Smooth muscle cell (in vitro differentiated cells): ENCODE data around the gene INPP5K. TPM values are rescaled to one million over a fixed set of nuclear protein-coding genes. Genes with fewer than 3 reads are reported as not detected.

Experiments used
- DNase-seq: peaks from one replicate; lab custom pipeline; 2025; ENCODE audit not compliant: unreplicated experiment; lab: John Stamatoyannopoulos, UW
- H2AFZ ChIP-seq: fragments of 200-600 bp; sonication (generic); 2 replicates; pipeline ENCODE4 v1.6.0; 2016; ENCODE audit warnings: antibody characterized with exemption, low read depth, mild to moderate bottlenecking
- H3F3A ChIP-seq: fragments of 200-600 bp; sonication (generic); 2 replicates; pipeline ENCODE4 v1.6.0; 2017; ENCODE audit warnings: antibody characterized with exemption, low read depth
- H3K27ac ChIP-seq: fragments of 200-600 bp; sonication (generic); 2 replicates; pipeline ENCODE4 v1.5.1; 2016; ENCODE audit warnings: low read depth, mild to moderate bottlenecking
- H3K27me3 ChIP-seq: fragments of 200-600 bp; sonication (generic); 2 replicates; pipeline ENCODE4 v1.6.1; 2016; ENCODE audit warnings: low read depth, mild to moderate bottlenecking
- H3K36me3 ChIP-seq: fragments of 200-600 bp; sonication (generic); 2 replicates; pipeline ENCODE4 v1.5.1; 2016; ENCODE audit warnings: low read depth
- H3K4me1 ChIP-seq: fragments of 200-600 bp; sonication (generic); 2 replicates; pipeline ENCODE4 v1.5.1; 2016; ENCODE audit warnings: low read depth
- H3K4me2 ChIP-seq: fragments of 200-600 bp; sonication (generic); 2 replicates; pipeline ENCODE4 v1.6.0; 2016; ENCODE audit warnings: mild to moderate bottlenecking
- H3K4me3 ChIP-seq: fragments of 200-600 bp; sonication (generic); 2 replicates; pipeline ENCODE4 v1.5.1; 2016; ENCODE audit warnings: mild to moderate bottlenecking
- H3K79me2 ChIP-seq: fragments of 200-600 bp; sonication (generic); 2 replicates; pipeline ENCODE4 v1.6.0; 2016; ENCODE audit warnings: low read depth, mild to moderate bottlenecking
- H3K9ac ChIP-seq: fragments of 200-600 bp; sonication (generic); 2 replicates; pipeline ENCODE4 v1.6.0; 2016; ENCODE audit warnings: low read depth
- H3K9me3 ChIP-seq: fragments of 200-600 bp; sonication (generic); replicated peaks from 2 replicates; pipeline ENCODE4 v1.5.1; 2016; ENCODE audit warnings: low read depth
- H4K20me1 ChIP-seq: fragments of 200-600 bp; sonication (generic); 2 replicates; pipeline ENCODE4 v1.6.0; 2016; ENCODE audit warnings: low read depth
- WGBS: methylation state at CpG from one replicate; pipeline ENCODE4 v1.1.7; 2016; ENCODE audit warnings: low lambda C conversion rate; 5-methylcytosine and 5-hydroxymethylcytosine counted together
- polyA plus RNA-seq: library from polyadenylated mRNA; unstranded; fragments of >200 nt; fragmentation: Nextera tagmentation; extraction: Ambion mirVana; gene quantifications from 2 replicates; pipeline ENCODE4 v1.2.1, GENCODE V29; 2016
- total RNA-seq: library from RNA; depleted of rRNA; stranded (reverse); fragments of >200 nt; gene quantifications from 2 replicates; pipeline ENCODE4 v1.2.3, GENCODE V29; 2014
- TF ChIP-seq, protein P1 (sequence below): fragments of 200-600 bp; sonication (generic); IDR thresholded peaks from 2 replicates; pipeline ENCODE4 v1.5.1; 2017; ENCODE audit warnings: borderline replicate concordance, mild to moderate bottlenecking, antibody characterized with exemption; ENCODE audit not compliant: insufficient read depth, poor library complexity, severe bottlenecking

INPP5K gene
- total and polyA plus RNA-seq, 2 experiments from 2014 or later = 9.6 to 12.6 TPM

DNA sequence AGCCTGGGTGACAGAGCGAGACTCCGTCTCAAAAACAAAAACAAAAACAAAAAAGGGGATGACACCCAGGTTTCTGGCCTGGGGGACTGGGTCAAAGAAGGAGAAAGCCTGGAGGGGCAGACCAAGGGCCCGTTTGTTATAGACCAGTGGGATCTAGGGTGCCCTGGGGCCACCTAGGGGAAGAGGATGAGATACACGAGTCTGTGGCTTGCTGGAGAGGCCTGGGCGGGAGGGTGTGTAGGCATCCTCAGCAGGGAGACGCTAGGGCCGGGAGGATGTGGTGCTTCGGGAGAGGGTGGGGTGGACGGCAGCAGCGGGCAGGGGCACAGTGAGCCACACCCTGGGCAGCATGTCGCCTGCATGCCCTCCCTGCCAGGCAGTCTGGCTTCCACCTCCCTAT lies 43.2 kb downstream of the INPP5K start:
- H3K27ac ChIP-seq = no peak overlapping the region
- H3K4me2 ChIP-seq = no peak overlapping the region
- DNase-seq = no peak
- WGBS = 84% methylated on average over 11 of the region's 11 CpGs
- H3K27me3 ChIP-seq = no peaks in the 10 kb centered on the region
- H3K9ac ChIP-seq = no peak overlapping the region
- H2AFZ ChIP-seq = no peak overlapping the region
- no peaks in the 10 kb centered on the region for H3K4me1 ChIP-seq
- no peaks in the 10 kb centered on the region for H3K36me3 ChIP-seq
- TF ChIP-seq, protein P1, sequence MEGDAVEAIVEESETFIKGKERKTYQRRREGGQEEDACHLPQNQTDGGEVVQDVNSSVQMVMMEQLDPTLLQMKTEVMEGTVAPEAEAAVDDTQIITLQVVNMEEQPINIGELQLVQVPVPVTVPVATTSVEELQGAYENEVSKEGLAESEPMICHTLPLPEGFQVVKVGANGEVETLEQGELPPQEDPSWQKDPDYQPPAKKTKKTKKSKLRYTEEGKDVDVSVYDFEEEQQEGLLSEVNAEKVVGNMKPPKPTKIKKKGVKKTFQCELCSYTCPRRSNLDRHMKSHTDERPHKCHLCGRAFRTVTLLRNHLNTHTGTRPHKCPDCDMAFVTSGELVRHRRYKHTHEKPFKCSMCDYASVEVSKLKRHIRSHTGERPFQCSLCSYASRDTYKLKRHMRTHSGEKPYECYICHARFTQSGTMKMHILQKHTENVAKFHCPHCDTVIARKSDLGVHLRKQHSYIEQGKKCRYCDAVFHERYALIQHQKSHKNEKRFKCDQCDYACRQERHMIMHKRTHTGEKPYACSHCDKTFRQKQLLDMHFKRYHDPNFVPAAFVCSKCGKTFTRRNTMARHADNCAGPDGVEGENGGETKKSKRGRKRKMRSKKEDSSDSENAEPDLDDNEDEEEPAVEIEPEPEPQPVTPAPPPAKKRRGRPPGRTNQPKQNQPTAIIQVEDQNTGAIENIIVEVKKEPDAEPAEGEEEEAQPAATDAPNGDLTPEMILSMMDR = no peak
- no peaks in the 10 kb centered on the region for H3K79me2 ChIP-seq
- H3F3A ChIP-seq = no peaks in the 10 kb centered on the region
- peaks cover 26% of the 10 kb centered on the region for H4K20me1 ChIP-seq
- no peaks in the 10 kb centered on the region for H3K9me3 ChIP-seq
- H3K4me3 ChIP-seq = no peak overlapping the region

DNA sequence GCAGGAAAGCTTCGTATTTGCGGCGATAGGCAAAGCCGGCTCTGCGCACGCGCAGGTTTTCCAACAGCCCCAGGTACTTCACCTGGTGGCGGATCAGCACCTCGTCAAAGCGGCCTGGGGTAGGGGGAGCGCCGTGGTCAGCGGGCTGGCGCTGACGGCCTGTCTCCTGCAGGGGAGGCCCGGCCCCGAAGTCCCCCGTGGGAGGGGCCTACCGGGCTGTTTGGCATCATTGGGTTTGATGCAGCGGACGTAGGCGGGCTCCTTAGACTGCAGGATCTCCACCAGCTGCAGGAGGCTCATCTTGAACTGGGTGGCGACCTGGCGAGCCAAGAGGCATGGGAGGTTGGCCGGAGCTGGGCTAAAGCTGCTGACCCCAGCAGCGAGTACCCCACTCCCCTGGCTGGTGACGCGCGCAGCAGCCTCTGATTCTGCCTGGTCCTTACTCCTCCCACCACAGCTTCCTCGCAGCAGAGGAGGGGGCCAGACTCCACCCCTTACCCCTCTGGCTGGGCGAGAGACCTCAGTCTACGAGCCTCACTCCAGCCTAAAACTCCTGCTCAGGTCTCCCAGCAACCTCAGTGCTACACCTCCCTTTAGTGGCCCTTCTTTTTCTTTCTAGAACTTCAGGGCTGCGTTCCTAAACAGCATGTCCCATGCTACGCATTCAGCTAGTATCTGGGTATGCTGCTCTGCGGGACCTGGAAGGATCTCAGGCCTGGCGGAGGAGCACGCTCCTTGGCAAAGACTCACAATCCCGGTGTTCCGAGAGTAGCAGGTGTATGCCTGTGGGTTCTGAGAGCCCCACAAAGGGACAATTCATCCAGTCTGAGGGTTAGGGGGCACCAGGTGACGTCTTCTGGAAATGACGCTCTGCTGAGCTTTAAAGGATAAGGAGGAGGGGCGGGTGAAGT lies 44.2 kb downstream of the INPP5K start:
- no peaks in the 10 kb centered on the region for H3F3A ChIP-seq
- no peaks in the 10 kb centered on the region for H3K79me2 ChIP-seq
- no peak overlapping the region for H3K9ac ChIP-seq
- H3K27ac ChIP-seq = no peak overlapping the region
- WGBS = 95% methylated on average over 42 of the region's 42 CpGs
- no peaks in the 10 kb centered on the region for H3K36me3 ChIP-seq
- H3K4me3 ChIP-seq = no peak overlapping the region
- TF ChIP-seq, protein P1 = no peak
- no peak overlapping the region for H3K4me2 ChIP-seq
- no peaks in the 10 kb centered on the region for H3K27me3 ChIP-seq
- H3K9me3 ChIP-seq = no peaks in the 10 kb centered on the region
- H4K20me1 ChIP-seq = peaks cover 26% of the 10 kb centered on the region
- no peaks in the 10 kb centered on the region for H3K4me1 ChIP-seq
- no peak for DNase-seq
- H2AFZ ChIP-seq = no peak overlapping the region

DNA sequence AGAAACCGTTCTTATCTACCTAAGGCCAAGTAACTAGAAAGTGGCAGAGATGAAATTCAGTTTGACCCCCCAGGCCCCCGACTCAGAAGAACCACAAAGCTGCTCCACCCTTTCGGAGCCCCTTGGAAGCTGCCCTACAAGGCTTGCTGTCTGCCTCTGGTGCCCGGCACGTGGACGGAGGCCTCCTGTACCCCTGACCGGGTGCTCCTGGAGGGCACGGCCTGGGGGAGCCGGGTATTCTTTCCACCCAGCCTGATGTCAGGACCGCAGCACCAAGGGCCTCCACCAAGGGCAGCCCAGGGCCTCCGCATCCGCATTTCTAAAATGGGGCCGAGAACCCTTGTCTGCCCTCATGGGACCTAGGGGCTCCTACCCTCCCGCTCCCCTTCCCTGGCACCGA lies 44.9 kb downstream of the INPP5K start:
- WGBS = over 99% methylated on average over 15 of the region's 15 CpGs
- Histone ChIP-seq H3K9ac (no peak overlapping the region), H3K79me2 (no peaks in the 10 kb centered on the region), H3K4me3 (no peak overlapping the region), H3K36me3 (no peaks in the 10 kb centered on the region), H3K4me1 (no peaks in the 10 kb centered on the region), H3K9me3 (no peaks in the 10 kb centered on the region), H3F3A (no peaks in the 10 kb centered on the region), H3K27ac (no peak overlapping the region), H4K20me1 (peaks cover 26% of the 10 kb centered on the region), H2AFZ (no peak overlapping the region), H3K4me2 (no peak overlapping the region), H3K27me3 (no peaks in the 10 kb centered on the region)
- DNase-seq = no peak
- TF ChIP-seq, protein P1 = no peak
